ENCODE results near the gene SSX2IP. TPM values are rescaled to one million over a fixed set of nuclear protein-coding genes. Genes with fewer than 3 reads are reported as not detected.

SSX2IP gene
- total RNA-seq, 4 donors from 2014 or later = 10.8 to 21.9 (median 17.0) TPM

DNA sequence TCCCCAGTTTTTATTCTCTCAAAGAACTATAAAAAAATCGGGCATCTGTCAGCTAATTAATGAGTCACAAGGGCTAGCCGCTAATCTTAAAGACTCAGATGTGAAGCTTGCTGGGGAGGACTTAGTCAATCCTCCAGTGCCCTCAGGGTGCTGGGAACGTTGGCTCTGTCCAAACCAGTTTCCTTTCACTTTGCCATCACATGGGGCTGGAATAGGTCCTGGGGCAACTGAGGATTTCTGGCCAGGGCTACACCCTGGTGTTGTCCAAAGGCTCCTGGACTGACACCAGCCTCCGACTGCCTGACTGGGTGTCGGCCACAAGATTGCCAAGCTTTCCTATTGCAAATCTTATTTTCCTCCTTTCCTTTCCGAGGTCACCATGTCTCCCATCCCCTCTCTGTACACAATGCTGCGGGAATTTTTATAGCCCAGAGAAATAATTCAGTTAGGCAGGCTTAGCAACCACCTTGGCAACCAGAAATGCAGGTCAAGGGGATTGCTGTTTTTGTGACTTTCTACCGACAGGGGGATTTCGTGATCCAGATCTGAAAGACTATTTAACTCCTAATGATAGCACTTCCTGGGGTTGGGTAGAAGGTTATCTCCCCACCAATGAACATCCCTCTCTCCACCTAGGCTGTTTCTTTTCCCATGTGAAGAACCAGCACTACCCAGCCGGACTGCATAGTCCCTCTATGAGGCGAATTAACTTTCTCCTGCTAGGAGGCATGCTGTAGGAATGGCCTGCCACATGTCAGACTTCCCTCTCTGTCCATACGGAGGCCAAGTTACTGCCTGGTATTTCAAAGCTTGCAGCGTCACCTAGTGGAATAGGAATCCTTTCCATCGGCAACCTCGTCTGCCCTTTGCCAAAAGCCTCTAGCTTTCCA lies 86.1 kb downstream of the SSX2IP start:
- WGBS, 2 donors (ENCODE audit: low coverage in 1 of 2) = 27 to 41% methylated on average over 8 to 9 of the region's 15 CpGs
- peak overlapping the region; percentile 13 to 39 for H3K4me3 ChIP-seq
- peak; percentile 77 for ATAC-seq
- H3K36me3 ChIP-seq = no peaks in the 10 kb centered on the region
- H3K9me3 ChIP-seq = peaks cover 0 to 7% (median 0%) of the 10 kb centered on the region in 3 donors
- TF ChIP-seq, protein P1, sequence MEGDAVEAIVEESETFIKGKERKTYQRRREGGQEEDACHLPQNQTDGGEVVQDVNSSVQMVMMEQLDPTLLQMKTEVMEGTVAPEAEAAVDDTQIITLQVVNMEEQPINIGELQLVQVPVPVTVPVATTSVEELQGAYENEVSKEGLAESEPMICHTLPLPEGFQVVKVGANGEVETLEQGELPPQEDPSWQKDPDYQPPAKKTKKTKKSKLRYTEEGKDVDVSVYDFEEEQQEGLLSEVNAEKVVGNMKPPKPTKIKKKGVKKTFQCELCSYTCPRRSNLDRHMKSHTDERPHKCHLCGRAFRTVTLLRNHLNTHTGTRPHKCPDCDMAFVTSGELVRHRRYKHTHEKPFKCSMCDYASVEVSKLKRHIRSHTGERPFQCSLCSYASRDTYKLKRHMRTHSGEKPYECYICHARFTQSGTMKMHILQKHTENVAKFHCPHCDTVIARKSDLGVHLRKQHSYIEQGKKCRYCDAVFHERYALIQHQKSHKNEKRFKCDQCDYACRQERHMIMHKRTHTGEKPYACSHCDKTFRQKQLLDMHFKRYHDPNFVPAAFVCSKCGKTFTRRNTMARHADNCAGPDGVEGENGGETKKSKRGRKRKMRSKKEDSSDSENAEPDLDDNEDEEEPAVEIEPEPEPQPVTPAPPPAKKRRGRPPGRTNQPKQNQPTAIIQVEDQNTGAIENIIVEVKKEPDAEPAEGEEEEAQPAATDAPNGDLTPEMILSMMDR (IDR thresholded peaks at IDR 0.05) = peak; percentile 76 to 84 (median 80)
- peak; percentile 54 for TF ChIP-seq POLR2AphosphoS5 (IDR thresholded peaks at IDR 0.05)
- TF ChIP-seq EP300 (IDR thresholded peaks at IDR 0.05) = no peak
- TF ChIP-seq POLR2A (IDR thresholded peaks at IDR 0.05) = no peak
- peak overlapping the region; percentile 41 to 72 (median 62) for H3K27ac ChIP-seq
- H3K4me1 ChIP-seq = peaks cover 0 to 28% (median 3%) of the 10 kb centered on the region in 3 donors
- no peaks in the 10 kb centered on the region for H3K27me3 ChIP-seq

DNA sequence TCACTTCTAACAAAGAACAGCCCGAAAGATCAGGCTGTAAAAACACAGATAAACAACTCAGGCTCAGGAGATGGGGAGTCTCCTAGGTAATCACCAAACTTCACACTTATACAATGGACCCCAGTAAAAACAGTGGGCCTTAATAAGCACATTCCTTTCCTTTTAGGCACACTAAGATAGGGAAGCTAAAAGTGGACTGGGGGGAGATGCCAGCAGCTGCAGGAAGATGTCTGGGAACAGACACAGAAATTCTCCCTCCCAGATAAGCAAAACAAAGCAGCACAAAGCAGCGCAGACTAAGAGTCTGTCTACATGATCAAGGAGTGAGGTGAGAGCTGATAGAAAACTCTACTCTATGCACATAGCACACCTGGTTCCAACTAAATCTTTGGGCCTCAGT lies 87.0 kb downstream of the SSX2IP start:
- Histone ChIP-seq H3K4me3 (no peak overlapping the region), H3K27ac (peak overlapping the region in 3 of 4 donors; percentile 56 to 72 (median 68)), H3K4me1 (peaks cover 0 to 35% (median 3%) of the 10 kb centered on the region in 3 donors), H3K9me3 (peaks cover 0 to 7% (median 0%) of the 10 kb centered on the region in 3 donors), H3K36me3 (no peaks in the 10 kb centered on the region), H3K27me3 (no peaks in the 10 kb centered on the region)
- ATAC-seq = no peak
- TF ChIP-seq POLR2A (IDR thresholded peaks at IDR 0.05) (no peak), POLR2AphosphoS5 (IDR thresholded peaks at IDR 0.05) (no peak), EP300 (IDR thresholded peaks at IDR 0.05) (no peak)
- TF ChIP-seq, protein P1 (IDR thresholded peaks at IDR 0.05) = no peak
- 25 to 59% methylated on average over 1 to 2 of the region's 2 CpGs for WGBS, 2 donors (ENCODE audit: low coverage in 1 of 2)

DNA sequence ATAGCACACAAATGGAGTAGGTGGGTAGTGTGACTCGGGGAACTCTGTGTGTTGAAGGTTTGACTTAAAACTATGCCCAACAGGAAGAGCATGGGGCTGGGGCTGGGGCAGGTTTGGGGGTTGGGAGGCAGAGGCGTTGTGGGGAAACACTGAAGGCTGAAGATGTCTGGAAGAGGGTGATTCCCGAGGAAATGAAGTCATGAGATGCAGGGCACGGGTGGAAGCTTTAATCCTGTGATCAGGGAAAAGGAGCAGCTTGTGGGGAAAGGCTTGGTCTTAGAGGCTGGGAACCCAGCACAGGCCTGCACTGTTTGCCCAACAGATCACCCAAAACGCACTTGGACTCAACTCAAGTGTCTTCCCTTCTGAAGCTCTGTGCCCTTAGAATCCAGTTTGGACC lies 89.5 kb downstream of the SSX2IP start:
- no peaks in the 10 kb centered on the region for H3K27me3 ChIP-seq
- H3K36me3 ChIP-seq = no peaks in the 10 kb centered on the region
- WGBS, 2 donors (ENCODE audit: low coverage in 1 of 2) = 76 to 91% methylated on average over 4 to 5 of the region's 5 CpGs
- H3K9me3 ChIP-seq = peaks cover 0 to 6% (median 0%) of the 10 kb centered on the region in 3 donors
- TF ChIP-seq, protein P1 (IDR thresholded peaks at IDR 0.05) = no peak
- TF ChIP-seq POLR2A (IDR thresholded peaks at IDR 0.05) = no peak
- TF ChIP-seq EP300 (IDR thresholded peaks at IDR 0.05) = no peak
- TF ChIP-seq POLR2AphosphoS5 (IDR thresholded peaks at IDR 0.05) = no peak
- H3K27ac ChIP-seq = no peak overlapping the region
- peaks cover 0 to 35% (median 3%) of the 10 kb centered on the region in 3 donors for H3K4me1 ChIP-seq
- no peak overlapping the region for H3K4me3 ChIP-seq
- no peak for ATAC-seq

DNA sequence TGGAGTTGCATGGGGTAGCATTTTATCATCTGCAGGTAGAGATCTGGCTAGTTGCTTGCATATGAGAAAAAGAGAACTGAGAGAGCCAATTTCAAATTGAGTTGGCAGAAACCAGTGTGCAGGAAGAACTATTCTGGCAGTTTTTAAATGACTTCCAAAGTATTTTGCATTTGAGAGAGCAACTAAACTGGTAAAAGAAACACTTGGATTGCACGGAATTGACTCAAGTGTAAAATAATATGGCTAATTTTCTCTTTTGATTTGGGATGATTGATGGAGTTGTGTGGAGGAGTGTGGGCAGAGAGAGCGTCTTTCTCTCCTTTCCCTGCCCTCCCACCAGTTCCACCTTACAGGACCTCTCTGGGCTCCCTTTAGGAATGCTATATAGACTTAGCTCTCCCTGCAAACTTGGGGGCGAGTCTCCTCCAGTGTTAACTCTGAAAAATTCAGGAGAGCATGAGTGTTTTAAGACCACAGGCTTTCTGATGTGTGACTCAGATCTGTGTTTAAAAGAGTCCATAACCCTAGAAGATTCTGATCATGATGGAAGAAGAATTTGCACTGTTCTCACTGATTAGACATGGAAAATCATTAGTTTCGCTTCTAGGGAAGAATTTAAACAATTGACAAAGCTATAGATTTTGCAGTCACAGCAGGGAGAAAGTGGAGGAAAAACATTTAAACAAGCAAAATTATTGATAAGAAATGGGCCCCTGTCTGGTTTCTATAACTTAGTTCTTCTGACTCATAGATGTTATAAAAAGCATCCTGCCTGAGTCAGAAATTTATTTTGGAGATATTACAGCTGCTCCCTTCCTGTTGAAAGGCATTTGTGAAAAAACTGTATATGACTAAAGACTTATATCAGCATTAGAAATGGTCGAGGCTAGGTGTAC lies 91.2 kb downstream of the SSX2IP start:
- Histone ChIP-seq H3K4me1 (peaks cover 0 to 26% (median 3%) of the 10 kb centered on the region in 3 donors), H3K36me3 (no peaks in the 10 kb centered on the region), H3K27ac (peak overlapping the region in 1 of 4 donors; percentile 32), H3K27me3 (no peaks in the 10 kb centered on the region), H3K9me3 (no peaks in the 10 kb centered on the region), H3K4me3 (no peak overlapping the region)
- WGBS, 2 donors (ENCODE audit: low coverage in 1 of 2) = 19 to 31% methylated on average over 4 to 5 of the region's 5 CpGs
- TF ChIP-seq EP300 (IDR thresholded peaks at IDR 0.05) = no peak
- no peak for TF ChIP-seq POLR2A (IDR thresholded peaks at IDR 0.05)
- no peak for TF ChIP-seq POLR2AphosphoS5 (IDR thresholded peaks at IDR 0.05)
- TF ChIP-seq, protein P1 (IDR thresholded peaks at IDR 0.05) = no peak
- ATAC-seq = no peak
